HG02763 (cell line): Measurements from ENCODE around the gene CPA1.

Source experiments
- ATAC-seq: cut with Tn5 transposase; IDR thresholded peaks from one replicate; pipeline ENCODE4 v1.9.1; 2021; ENCODE audit warnings: mild to moderate bottlenecking, moderate library complexity; ENCODE audit not compliant: unreplicated experiment

CPA1 gene

GRCh38 chr7:130393841-130394411 is 13.6 kb downstream of the CPA1 start:
- no peak for ATAC-seq

- ATAC-seq, result no peak
Measured at GRCh38 chr7:130394421-130395195, 14.3 kb downstream of the CPA1 start.

- ATAC-seq, result no peak
Measured at GRCh38 chr7:130395421-130395820, 15.1 kb downstream of the CPA1 start.

GRCh38 chr7:130396109-130396508 is 15.8 kb downstream of the CPA1 start:
- ATAC-seq, result no peak

- ATAC-seq, result no peak
Measured at GRCh38 chr7:130397051-130397757, 16.9 kb downstream of the CPA1 start.

GRCh38 chr7:130397758-130398073 is 17.4 kb downstream of the CPA1 start:
- no peak for ATAC-seq

GRCh38 chr7:130398526-130399090 is 18.3 kb downstream of the CPA1 start:
- ATAC-seq, result no peak

- ATAC-seq, result no peak
Measured at GRCh38 chr7:130400120-130400572, 19.9 kb downstream of the CPA1 start.

- no peak for ATAC-seq
Measured at GRCh38 chr7:130401101-130401500, 20.8 kb downstream of the CPA1 start.

- ATAC-seq, result no peak
Measured at GRCh38 chr7:130401578-130401977, 21.3 kb downstream of the CPA1 start.

- no peak for ATAC-seq
Measured at GRCh38 chr7:130405003-130405402, 24.7 kb downstream of the CPA1 start.

- ATAC-seq, result no peak
Measured at GRCh38 chr7:130409067-130409711, 28.9 kb downstream of the CPA1 start.

- no peak for ATAC-seq
Measured at GRCh38 chr7:130409712-130410072, 29.4 kb downstream of the CPA1 start.

GRCh38 chr7:130410868-130411541 is 30.7 kb downstream of the CPA1 start:
- ATAC-seq, result no peak

GRCh38 chr7:130413201-130413600 is 32.9 kb downstream of the CPA1 start:
- no peak for ATAC-seq

- no peak for ATAC-seq
Measured at GRCh38 chr7:130415006-130415405, 34.7 kb downstream of the CPA1 start.

- ATAC-seq, result no peak
Measured at GRCh38 chr7:130417213-130417612, 36.9 kb downstream of the CPA1 start.

GRCh38 chr7:130418306-130418705 is 38.0 kb downstream of the CPA1 start:
- ATAC-seq, result no peak

GRCh38 chr7:130419658-130420057 is 39.4 kb downstream of the CPA1 start:
- no peak for ATAC-seq

- no peak for ATAC-seq
Measured at GRCh38 chr7:130420943-130421578, 40.8 kb downstream of the CPA1 start.
